ENCODE results near the gene ZNF581. TPM values are rescaled to one million over a fixed set of nuclear protein-coding genes. Genes with fewer than 3 reads are reported as not detected.

The ZNF581 gene
- polyA plus RNA-seq, 1 donor from 2014 or later, result 15.3 TPM

DNA sequence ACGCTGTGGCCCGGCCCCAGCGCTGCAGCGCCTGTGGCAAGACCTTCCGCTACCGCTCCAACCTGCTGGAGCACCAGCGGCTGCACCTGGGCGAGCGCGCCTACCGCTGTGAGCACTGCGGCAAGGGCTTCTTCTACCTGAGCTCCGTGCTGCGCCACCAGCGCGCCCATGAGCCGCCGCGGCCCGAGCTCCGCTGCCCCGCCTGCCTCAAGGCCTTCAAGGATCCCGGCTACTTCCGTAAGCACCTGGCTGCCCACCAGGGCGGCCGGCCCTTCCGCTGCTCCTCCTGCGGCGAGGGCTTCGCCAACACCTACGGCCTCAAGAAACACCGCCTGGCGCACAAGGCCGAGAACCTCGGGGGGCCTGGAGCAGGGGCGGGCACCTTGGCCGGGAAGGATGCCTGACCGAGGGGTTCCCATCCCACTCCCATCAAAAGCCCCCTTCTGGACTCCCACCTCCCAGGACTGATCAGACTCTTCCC is 27.0 kb upstream of the ZNF581 start:
- Histone ChIP-seq H3K27ac (ENCODE audit: low read length) (no peak overlapping the region), H2AFZ (ENCODE audit: low read depth, low read length) (no peak overlapping the region), H3F3A (ENCODE audit: insufficient read depth, low read length, poor library complexity, severe bottlenecking) (no peaks in the 10 kb centered on the region), H4K20me1 (ENCODE audit: insufficient read depth) (no peaks in the 10 kb centered on the region), H3K36me3 (ENCODE audit: insufficient read depth, low read length) (no peaks in the 10 kb centered on the region), H3K4me3 (ENCODE audit: low read length) (no peak overlapping the region), H3K79me2 (replicated peaks; ENCODE audit: insufficient read depth, low read length) (no peaks in the 10 kb centered on the region), H3K4me2 (ENCODE audit: low read length) (no peak overlapping the region), H3K9me3 (ENCODE audit: low read length) (no peaks in the 10 kb centered on the region), H3K27me3 (ENCODE audit: insufficient read depth, low read depth, low read length) (no peaks in the 10 kb centered on the region), H3K9ac (ENCODE audit: low read length) (no peak overlapping the region), H3K9me2 (ENCODE audit: insufficient read depth, low read length) (no peaks in the 10 kb centered on the region)
- TF ChIP-seq, protein P1, sequence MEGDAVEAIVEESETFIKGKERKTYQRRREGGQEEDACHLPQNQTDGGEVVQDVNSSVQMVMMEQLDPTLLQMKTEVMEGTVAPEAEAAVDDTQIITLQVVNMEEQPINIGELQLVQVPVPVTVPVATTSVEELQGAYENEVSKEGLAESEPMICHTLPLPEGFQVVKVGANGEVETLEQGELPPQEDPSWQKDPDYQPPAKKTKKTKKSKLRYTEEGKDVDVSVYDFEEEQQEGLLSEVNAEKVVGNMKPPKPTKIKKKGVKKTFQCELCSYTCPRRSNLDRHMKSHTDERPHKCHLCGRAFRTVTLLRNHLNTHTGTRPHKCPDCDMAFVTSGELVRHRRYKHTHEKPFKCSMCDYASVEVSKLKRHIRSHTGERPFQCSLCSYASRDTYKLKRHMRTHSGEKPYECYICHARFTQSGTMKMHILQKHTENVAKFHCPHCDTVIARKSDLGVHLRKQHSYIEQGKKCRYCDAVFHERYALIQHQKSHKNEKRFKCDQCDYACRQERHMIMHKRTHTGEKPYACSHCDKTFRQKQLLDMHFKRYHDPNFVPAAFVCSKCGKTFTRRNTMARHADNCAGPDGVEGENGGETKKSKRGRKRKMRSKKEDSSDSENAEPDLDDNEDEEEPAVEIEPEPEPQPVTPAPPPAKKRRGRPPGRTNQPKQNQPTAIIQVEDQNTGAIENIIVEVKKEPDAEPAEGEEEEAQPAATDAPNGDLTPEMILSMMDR (IDR thresholded peaks at IDR 0.05; ENCODE audit: poor library complexity, severe bottlenecking), result no peak

DNA sequence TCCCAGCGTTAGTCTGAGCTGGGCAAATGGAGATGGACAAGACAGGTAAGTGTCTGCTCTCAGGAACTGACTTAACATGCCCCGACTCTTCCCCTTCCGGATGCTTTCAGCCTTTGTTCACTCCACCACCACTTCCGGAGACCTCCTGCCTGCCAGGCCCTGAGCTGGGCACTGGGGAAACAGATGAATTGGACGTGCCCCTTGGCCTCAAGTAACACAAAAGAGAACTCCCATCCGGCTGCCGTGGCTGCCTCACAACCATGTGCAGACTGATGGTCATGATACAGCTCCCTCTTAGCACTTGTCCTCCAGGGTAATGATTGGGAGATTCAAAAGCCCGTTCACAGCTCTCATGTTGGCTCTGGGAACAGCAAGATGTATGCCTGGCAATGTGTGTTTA is 26.0 kb upstream of the ZNF581 start:
- TF ChIP-seq MXI1 (conservative IDR thresholded peaks at IDR 0.05; ENCODE audit: poor library complexity, severe bottlenecking) (no peak), TAF1 (IDR thresholded peaks at IDR 0.05; ENCODE audit: low read depth) (no peak), POLR2AphosphoS5 (IDR thresholded peaks at IDR 0.05) (no peak), EP300 (conservative IDR thresholded peaks at IDR 0.05; ENCODE audit: poor library complexity, severe bottlenecking) (no peak), SMC3 (conservative IDR thresholded peaks at IDR 0.05; ENCODE audit: poor library complexity) (no peak), RAD21 (conservative IDR thresholded peaks at IDR 0.05) (no peak), EZH2 (IDR thresholded peaks at IDR 0.05; ENCODE audit: borderline replicate concordance, insufficient read depth, low read length, poor library complexity, severe bottlenecking) (no peak)
- TF ChIP-seq, protein P2, sequence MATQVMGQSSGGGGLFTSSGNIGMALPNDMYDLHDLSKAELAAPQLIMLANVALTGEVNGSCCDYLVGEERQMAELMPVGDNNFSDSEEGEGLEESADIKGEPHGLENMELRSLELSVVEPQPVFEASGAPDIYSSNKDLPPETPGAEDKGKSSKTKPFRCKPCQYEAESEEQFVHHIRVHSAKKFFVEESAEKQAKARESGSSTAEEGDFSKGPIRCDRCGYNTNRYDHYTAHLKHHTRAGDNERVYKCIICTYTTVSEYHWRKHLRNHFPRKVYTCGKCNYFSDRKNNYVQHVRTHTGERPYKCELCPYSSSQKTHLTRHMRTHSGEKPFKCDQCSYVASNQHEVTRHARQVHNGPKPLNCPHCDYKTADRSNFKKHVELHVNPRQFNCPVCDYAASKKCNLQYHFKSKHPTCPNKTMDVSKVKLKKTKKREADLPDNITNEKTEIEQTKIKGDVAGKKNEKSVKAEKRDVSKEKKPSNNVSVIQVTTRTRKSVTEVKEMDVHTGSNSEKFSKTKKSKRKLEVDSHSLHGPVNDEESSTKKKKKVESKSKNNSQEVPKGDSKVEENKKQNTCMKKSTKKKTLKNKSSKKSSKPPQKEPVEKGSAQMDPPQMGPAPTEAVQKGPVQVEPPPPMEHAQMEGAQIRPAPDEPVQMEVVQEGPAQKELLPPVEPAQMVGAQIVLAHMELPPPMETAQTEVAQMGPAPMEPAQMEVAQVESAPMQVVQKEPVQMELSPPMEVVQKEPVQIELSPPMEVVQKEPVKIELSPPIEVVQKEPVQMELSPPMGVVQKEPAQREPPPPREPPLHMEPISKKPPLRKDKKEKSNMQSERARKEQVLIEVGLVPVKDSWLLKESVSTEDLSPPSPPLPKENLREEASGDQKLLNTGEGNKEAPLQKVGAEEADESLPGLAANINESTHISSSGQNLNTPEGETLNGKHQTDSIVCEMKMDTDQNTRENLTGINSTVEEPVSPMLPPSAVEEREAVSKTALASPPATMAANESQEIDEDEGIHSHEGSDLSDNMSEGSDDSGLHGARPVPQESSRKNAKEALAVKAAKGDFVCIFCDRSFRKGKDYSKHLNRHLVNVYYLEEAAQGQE (IDR thresholded peaks at IDR 0.05; ENCODE audit: borderline replicate concordance), result no peak
- TF ChIP-seq, protein P1 (IDR thresholded peaks at IDR 0.05; ENCODE audit: poor library complexity, severe bottlenecking), result no peak
- no peak overlapping the region for H3K9ac ChIP-seq (ENCODE audit: low read length)
- no peak overlapping the region for H2AFZ ChIP-seq (ENCODE audit: low read depth, low read length)
- no peaks in the 10 kb centered on the region for H3F3A ChIP-seq (ENCODE audit: insufficient read depth, low read length, poor library complexity, severe bottlenecking)
- H3K27ac ChIP-seq (ENCODE audit: low read length), result no peak overlapping the region
- H4K20me1 ChIP-seq (ENCODE audit: insufficient read depth), result no peaks in the 10 kb centered on the region
- no peaks in the 10 kb centered on the region for H3K27me3 ChIP-seq (ENCODE audit: insufficient read depth, low read depth, low read length)
- H3K9me3 ChIP-seq (ENCODE audit: low read length), result no peaks in the 10 kb centered on the region
- no peaks in the 10 kb centered on the region for H3K9me2 ChIP-seq (ENCODE audit: insufficient read depth, low read length)
- no peak overlapping the region for H3K4me3 ChIP-seq (ENCODE audit: low read length)
- no peaks in the 10 kb centered on the region for H3K36me3 ChIP-seq (ENCODE audit: insufficient read depth, low read length)
- H3K79me2 ChIP-seq (replicated peaks; ENCODE audit: insufficient read depth, low read length), result no peaks in the 10 kb centered on the region
- H3K4me2 ChIP-seq (ENCODE audit: low read length), result no peak overlapping the region
